Prostate gland (tissue), 2 donors: ENCODE results near the gene NHS. TPM values are rescaled to one million over a fixed set of nuclear protein-coding genes. Genes with fewer than 3 reads are reported as not detected.

Source experiments
- DNase-seq: peaks from one replicate; pipeline ENCODE4 v3.0.0-alpha.2; 2019; ENCODE audit warnings: low spot score
- H3K27ac ChIP-seq, 2 donors: fragments of 200-600 bp; sonication (generic); 2 replicates each; pipeline ENCODE4 v1.5.1; 2017 to 2019
- H3K27me3 ChIP-seq: fragments of 200-600 bp; sonication (generic); replicated peaks from 2 replicates; pipeline ENCODE4 v1.5.1; 2019; ENCODE audit not compliant: insufficient read depth
- H3K36me3 ChIP-seq, 2 donors: fragments of 200-600 bp; sonication (generic); 1 replicate in 1 of 2; 2 replicates in 1 of 2; pipeline versions ENCODE4 v1.5.1 to v1.8.1; 2017 to 2019
- H3K4me1 ChIP-seq: fragments of 200-600 bp; sonication (generic); replicated peaks from 2 replicates; pipeline ENCODE4 v1.5.1; 2019
- H3K4me3 ChIP-seq, 2 donors: fragments of 200-600 bp; sonication (generic); 2 replicates each; pipeline ENCODE4 v1.5.1; 2017 to 2019
- H3K9me3 ChIP-seq: fragments of 200-600 bp; sonication (generic); 2 replicates; pipeline ENCODE4 v1.5.1; 2017
- CTCF ChIP-seq, 4 experiments: fragments of 200-600 bp in 2 of 4; fragments of 450-650 bp in 2 of 4; sonication (generic) in 2 of 4; IDR thresholded peaks; 1 replicate in 3 of 4; 2 replicates in 1 of 4; pipeline ENCODE4 v1.5.1; 2016 to 2019; ENCODE audit warnings: antibody characterized with exemption in 4 of 4, mild to moderate bottlenecking in 2 of 4, moderate library complexity in 2 of 4
- POLR2A ChIP-seq: fragments of 450-650 bp; IDR thresholded peaks from one replicate; pipeline ENCODE4 v1.6.1; 2016; ENCODE audit warnings: antibody characterized with exemption, mild to moderate bottlenecking
- POLR2AphosphoS5 ChIP-seq: sonication (generic); formaldehyde crosslinking; IDR thresholded peaks from one replicate; pipeline ENCODE4 v1.6.1; 2017; ENCODE audit warnings: antibody characterized with exemption
- WGBS: methylation state at CpG from one replicate; pipeline ENCODE4 v1.1.5; 2018; 5-methylcytosine and 5-hydroxymethylcytosine counted together
- intact Hi-C: fragments of 100-400 bp; cut with DNase I; formaldehyde crosslinking; loops from one replicate; pipeline ENCODE4 v1.14.2; 2022
- total RNA-seq, 2 donors: library from RNA; depleted of rRNA; stranded (reverse); fragments of >200 nt; gene quantifications; one replicate each; pipeline ENCODE4 v1.1.0, GENCODE V29; 2016

Gene NHS
- total RNA-seq, 2 donors from 2014 or later: 4.8 to 17.7 TPM

- Histone ChIP-seq H3K9me3 (no peaks in the 10 kb centered on the region), H3K27ac (no peak overlapping the region), H3K36me3 (no peaks in the 10 kb centered on the region), H3K4me1 (no peaks in the 10 kb centered on the region), H3K27me3 (no peaks in the 10 kb centered on the region), H3K4me3 (no peak overlapping the region)
- 41% methylated on average over 5 of the region's 5 CpGs for WGBS
- intact Hi-C loops: no loop called here
- TF ChIP-seq POLR2AphosphoS5: no peak
- no peak for DNase-seq
Measured at GRCh38 chrX:17768997-17769396, 394.0 kb downstream of the NHS start.

GRCh38 chrX:17769701-17770269 is 394.8 kb downstream of the NHS start:
- no peaks in the 10 kb centered on the region for H3K27me3 ChIP-seq
- no peak overlapping the region for H3K27ac ChIP-seq
- DNase-seq: no peak
- H3K4me1 ChIP-seq: no peaks in the 10 kb centered on the region
- H3K36me3 ChIP-seq: no peaks in the 10 kb centered on the region
- TF ChIP-seq CTCF (IDR thresholded peaks at IDR 0.05) (no peak), POLR2AphosphoS5 (no peak), POLR2A (no peak)
- no peaks in the 10 kb centered on the region for H3K9me3 ChIP-seq
- no peak overlapping the region for H3K4me3 ChIP-seq
- 82% methylated on average over 3 of the region's 3 CpGs for WGBS
- intact Hi-C loops: no loop called here

- H3K9me3 ChIP-seq: no peaks in the 10 kb centered on the region
- H3K27ac ChIP-seq: no peak overlapping the region
- no peak for DNase-seq
- H3K36me3 ChIP-seq: no peaks in the 10 kb centered on the region
- H3K27me3 ChIP-seq: no peaks in the 10 kb centered on the region
- H3K4me1 ChIP-seq: no peaks in the 10 kb centered on the region
- TF ChIP-seq POLR2AphosphoS5: no peak
- TF ChIP-seq CTCF (IDR thresholded peaks at IDR 0.05): no peak
- no peak for TF ChIP-seq POLR2A
- no peak overlapping the region for H3K4me3 ChIP-seq
- 85% methylated on average over 8 of the region's 8 CpGs for WGBS
- intact Hi-C loops: no loop called here
Measured at GRCh38 chrX:17773221-17773876, 398.3 kb downstream of the NHS start.

GRCh38 chrX:17774053-17774452 is 399.1 kb downstream of the NHS start:
- H3K36me3 ChIP-seq: no peaks in the 10 kb centered on the region
- no peak overlapping the region for H3K27ac ChIP-seq
- TF ChIP-seq POLR2AphosphoS5: no peak
- TF ChIP-seq POLR2A: no peak
- no peak for TF ChIP-seq CTCF (IDR thresholded peaks at IDR 0.05)
- no peaks in the 10 kb centered on the region for H3K4me1 ChIP-seq
- WGBS: 94% methylated on average over 1 of the region's 1 CpG
- DNase-seq: no peak
- no peaks in the 10 kb centered on the region for H3K9me3 ChIP-seq
- no peak overlapping the region for H3K4me3 ChIP-seq
- no peaks in the 10 kb centered on the region for H3K27me3 ChIP-seq
- intact Hi-C loops: no loop called here

- Histone ChIP-seq H3K27me3 (no peaks in the 10 kb centered on the region), H3K4me3 (no peak overlapping the region), H3K4me1 (no peaks in the 10 kb centered on the region), H3K27ac (no peak overlapping the region), H3K9me3 (no peaks in the 10 kb centered on the region), H3K36me3 (no peaks in the 10 kb centered on the region)
- TF ChIP-seq POLR2AphosphoS5 (no peak), POLR2A (no peak), CTCF (IDR thresholded peaks at IDR 0.05) (no peak)
- intact Hi-C loops: no loop called here
- 0% methylated on average over 2 of the region's 2 CpGs for WGBS
- no peak for DNase-seq
Measured at GRCh38 chrX:17778997-17779396, 404.0 kb downstream of the NHS start.
